Brain microvascular endothelial cell (primary cell): ENCODE data around the gene FAM9C.

Source experiments
- DNase-seq: peaks from one replicate; pipeline ENCODE4 v3.0.0-alpha.2; 2020
- H3K27ac ChIP-seq: fragments of 250-450 bp; sonication (Bioruptor Pico); 2 replicates; pipeline ENCODE4 v1.5.1; 2020; ENCODE audit warnings: mild to moderate bottlenecking, moderate library complexity
- H3K27me3 ChIP-seq: fragments of 250-450 bp; sonication (Bioruptor Pico); replicated peaks from 2 replicates; pipeline ENCODE4 v1.5.1; 2020; ENCODE audit warnings: mild to moderate bottlenecking
- H3K36me3 ChIP-seq: fragments of 250-450 bp; sonication (Bioruptor Pico); replicated peaks from 2 replicates; pipeline ENCODE4 v1.5.1; 2020; ENCODE audit warnings: mild to moderate bottlenecking
- H3K4me3 ChIP-seq: 2 replicates; pipeline ENCODE4 v1.5.1; 2011; ENCODE audit warnings: low read depth, mild to moderate bottlenecking, control low read depth, low read length, moderate library complexity
- in situ Hi-C: cut with HindIII; loops from 2 replicates; pipeline ENCODE4 v1.10.0; 2017; ENCODE audit warnings: low sequenced_read_pairs, low pct_ligation_motif_present
- TF ChIP-seq, protein P1 (sequence below): IDR thresholded peaks from 2 replicates; pipeline ENCODE4 v1.5.1; 2011; ENCODE audit warnings: low read depth, mild to moderate bottlenecking, moderate library complexity, low read length, control low read depth, inconsistent platforms; ENCODE audit errors: missing control alignments

FAM9C gene

GRCh38 chrX:13036896-13037295 is 7.5 kb downstream of the FAM9C start:
- TF ChIP-seq, protein P1, sequence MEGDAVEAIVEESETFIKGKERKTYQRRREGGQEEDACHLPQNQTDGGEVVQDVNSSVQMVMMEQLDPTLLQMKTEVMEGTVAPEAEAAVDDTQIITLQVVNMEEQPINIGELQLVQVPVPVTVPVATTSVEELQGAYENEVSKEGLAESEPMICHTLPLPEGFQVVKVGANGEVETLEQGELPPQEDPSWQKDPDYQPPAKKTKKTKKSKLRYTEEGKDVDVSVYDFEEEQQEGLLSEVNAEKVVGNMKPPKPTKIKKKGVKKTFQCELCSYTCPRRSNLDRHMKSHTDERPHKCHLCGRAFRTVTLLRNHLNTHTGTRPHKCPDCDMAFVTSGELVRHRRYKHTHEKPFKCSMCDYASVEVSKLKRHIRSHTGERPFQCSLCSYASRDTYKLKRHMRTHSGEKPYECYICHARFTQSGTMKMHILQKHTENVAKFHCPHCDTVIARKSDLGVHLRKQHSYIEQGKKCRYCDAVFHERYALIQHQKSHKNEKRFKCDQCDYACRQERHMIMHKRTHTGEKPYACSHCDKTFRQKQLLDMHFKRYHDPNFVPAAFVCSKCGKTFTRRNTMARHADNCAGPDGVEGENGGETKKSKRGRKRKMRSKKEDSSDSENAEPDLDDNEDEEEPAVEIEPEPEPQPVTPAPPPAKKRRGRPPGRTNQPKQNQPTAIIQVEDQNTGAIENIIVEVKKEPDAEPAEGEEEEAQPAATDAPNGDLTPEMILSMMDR = no peak
- in situ Hi-C loops = no loop called here
- DNase-seq = no peak

DNA sequence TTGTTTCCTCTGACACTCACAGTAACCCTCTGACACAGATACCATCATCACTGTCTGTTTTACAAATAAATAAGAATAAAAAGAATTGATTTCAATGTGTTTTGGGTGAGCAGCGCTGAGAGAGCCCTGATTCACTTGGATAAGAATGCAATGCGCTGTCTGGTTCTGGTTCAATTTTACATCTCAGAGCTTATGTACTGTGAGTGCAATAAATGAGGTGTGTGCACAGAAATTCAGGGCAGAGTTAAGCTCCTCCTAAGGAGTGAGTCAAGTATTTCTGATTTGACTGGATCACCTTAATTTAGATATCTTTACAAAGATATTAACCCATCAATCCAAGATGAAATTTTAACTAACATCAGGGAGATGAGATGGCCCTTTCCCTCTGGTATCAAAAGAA is 11.2 kb downstream of the FAM9C start:
- Histone ChIP-seq H3K27me3 (no peaks in the 10 kb centered on the region), H3K36me3 (no peaks in the 10 kb centered on the region), H3K4me3 (no peak overlapping the region), H3K27ac (no peak overlapping the region)
- no peak for DNase-seq
- in situ Hi-C loops = no loop called here
- TF ChIP-seq, protein P1 = no peak

More at GRCh38 chrX:13036896-13037295, 7.5 kb downstream of the FAM9C start:
- no peak overlapping the region for H3K4me3 ChIP-seq
- H3K27me3 ChIP-seq = no peaks in the 10 kb centered on the region
- no peak overlapping the region for H3K27ac ChIP-seq
- no peaks in the 10 kb centered on the region for H3K36me3 ChIP-seq

DNA sequence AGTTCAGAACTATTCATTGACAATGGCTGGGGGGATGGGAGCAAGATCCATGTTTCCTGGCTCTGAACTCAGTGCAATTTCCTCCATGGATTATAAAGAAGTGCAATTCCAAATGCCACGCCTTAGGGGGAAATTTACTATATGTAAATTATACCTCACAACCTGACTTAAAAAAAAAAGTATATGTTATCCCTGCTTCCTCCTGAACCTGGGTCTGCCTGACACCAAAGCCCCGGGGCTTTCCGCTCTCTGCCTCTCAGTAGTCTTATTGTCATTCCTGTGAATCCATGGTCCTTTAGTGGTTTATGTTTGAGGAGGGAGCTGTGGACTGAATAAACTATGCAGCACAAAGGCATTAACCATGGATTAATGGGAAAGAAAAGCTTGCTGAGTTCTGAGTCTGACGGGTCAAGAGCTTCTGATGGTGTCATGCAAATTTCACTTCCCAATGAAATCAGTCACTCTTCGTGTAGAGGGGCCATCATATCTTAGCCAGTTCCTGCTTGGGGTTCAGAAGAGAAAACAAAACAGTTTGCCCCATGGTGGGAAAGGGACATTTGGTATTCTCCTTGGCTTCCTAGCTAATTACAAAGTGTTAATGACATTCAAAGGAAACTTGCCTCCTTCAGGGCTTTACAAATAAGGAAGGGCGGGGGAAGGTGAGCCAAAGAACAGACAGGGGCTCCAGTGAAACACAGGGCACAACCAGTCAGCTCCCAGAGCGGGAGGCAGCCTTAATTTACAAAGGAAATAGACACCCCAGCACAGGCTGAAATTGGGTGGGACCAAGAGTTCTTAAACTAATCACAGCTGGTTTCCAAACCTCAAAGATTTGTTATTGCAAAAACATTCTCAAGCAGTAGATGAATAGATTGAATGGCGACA is 14.3 kb downstream of the FAM9C start:
- in situ Hi-C loops = no loop called here
- TF ChIP-seq, protein P1 = no peak
- Histone ChIP-seq H3K4me3 (no peak overlapping the region), H3K27ac (peak overlapping the region; percentile 84), H3K27me3 (no peaks in the 10 kb centered on the region), H3K36me3 (no peaks in the 10 kb centered on the region)
- no peak for DNase-seq

DNA sequence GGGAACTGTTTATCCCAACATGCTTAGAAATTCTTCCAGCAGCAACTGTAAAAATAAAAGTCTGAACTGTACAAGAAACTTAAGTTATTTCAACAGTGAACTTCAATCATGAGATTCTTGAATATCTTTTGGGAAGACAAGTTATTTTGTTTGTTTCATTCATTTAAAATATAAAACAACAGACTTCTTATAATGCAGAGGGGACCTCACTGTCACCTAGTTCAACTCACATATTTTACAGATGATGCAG is 14.9 kb downstream of the FAM9C start:
- no peaks in the 10 kb centered on the region for H3K36me3 ChIP-seq
- H3K27me3 ChIP-seq = no peaks in the 10 kb centered on the region

GRCh38 chrX:13028871-13029636 is 15.4 kb downstream of the FAM9C start:
- in situ Hi-C loops = no loop called here
- TF ChIP-seq, protein P1 = no peak
- no peaks in the 10 kb centered on the region for H3K36me3 ChIP-seq
- DNase-seq = peak; percentile 28
- H3K27me3 ChIP-seq = no peaks in the 10 kb centered on the region
- H3K27ac ChIP-seq = peak overlapping the region; percentile 84
- no peak overlapping the region for H3K4me3 ChIP-seq

More for the DNA sequence above, 14.9 kb downstream of the FAM9C start:
- peak overlapping the region; percentile 84 for H3K27ac ChIP-seq
- in situ Hi-C loops = no loop called here
- DNase-seq = no peak
- TF ChIP-seq, protein P1 = no peak
- H3K4me3 ChIP-seq = no peak overlapping the region
